Measurements from ENCODE around the gene ZDHHC1.

Gene ZDHHC1

DNA sequence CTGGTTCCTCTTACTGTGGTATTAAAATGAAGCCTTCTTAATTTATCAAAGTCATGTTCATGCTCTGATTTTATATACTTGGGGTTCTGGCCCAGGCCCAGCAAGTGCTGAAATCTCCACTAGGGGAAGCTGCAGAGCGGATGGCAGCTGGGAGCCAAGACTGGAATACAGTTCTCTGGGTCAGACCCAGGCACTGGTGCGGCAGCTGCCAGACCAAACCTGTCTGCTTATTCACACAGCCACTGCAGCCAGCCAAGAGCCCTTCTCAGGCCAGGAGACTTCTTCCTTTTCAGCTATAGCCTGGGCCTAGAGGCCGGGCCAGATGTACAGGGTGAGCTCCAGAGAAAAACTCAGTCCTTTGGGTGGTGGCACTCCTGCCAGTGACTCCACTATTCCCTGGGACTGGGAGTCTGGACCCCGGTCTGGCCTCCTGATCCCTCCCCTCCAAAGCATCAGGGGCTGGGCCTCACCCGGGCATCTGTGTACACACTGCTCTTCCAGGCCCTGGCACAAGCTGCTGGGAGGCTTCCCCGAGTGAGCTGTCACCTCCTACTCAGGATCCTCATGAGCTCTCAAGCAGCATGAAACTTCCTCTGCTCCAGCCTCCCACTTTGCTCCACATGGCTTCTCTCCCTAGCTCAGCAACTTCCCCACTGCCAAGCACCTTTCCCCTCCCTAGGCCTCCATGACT, 40.3 kb upstream of the ZDHHC1 start:
- Histone ChIP-seq H3K4me3 (ENCODE audit: low read length) (no peak overlapping the region), H3K27ac (ENCODE audit: low read length) (no peak overlapping the region), H2AFZ (ENCODE audit: low read depth, low read length) (no peak overlapping the region), H3K79me2 (ENCODE audit: low read length) (no peaks in the 10 kb centered on the region), H3K36me3 (replicated peaks; ENCODE audit: low read depth, low read length) (peaks cover 5% of the 10 kb centered on the region), H3K4me1 (ENCODE audit: low read length) (peaks cover 9% of the 10 kb centered on the region), H4K20me1 (ENCODE audit: insufficient read depth, low read length) (peaks cover 66% of the 10 kb centered on the region), H3K4me2 (ENCODE audit: low read length) (no peak overlapping the region), H3K9me3 (ENCODE audit: insufficient read depth, low read length) (no peaks in the 10 kb centered on the region), H3K27me3 (ENCODE audit: low read depth, low read length) (no peaks in the 10 kb centered on the region), H3K9ac (ENCODE audit: low read length) (no peak overlapping the region)
- no peak for TF ChIP-seq EZH2phosphoT487 (IDR thresholded peaks at IDR 0.05; ENCODE audit: low read depth)
- TF ChIP-seq, protein P1, sequence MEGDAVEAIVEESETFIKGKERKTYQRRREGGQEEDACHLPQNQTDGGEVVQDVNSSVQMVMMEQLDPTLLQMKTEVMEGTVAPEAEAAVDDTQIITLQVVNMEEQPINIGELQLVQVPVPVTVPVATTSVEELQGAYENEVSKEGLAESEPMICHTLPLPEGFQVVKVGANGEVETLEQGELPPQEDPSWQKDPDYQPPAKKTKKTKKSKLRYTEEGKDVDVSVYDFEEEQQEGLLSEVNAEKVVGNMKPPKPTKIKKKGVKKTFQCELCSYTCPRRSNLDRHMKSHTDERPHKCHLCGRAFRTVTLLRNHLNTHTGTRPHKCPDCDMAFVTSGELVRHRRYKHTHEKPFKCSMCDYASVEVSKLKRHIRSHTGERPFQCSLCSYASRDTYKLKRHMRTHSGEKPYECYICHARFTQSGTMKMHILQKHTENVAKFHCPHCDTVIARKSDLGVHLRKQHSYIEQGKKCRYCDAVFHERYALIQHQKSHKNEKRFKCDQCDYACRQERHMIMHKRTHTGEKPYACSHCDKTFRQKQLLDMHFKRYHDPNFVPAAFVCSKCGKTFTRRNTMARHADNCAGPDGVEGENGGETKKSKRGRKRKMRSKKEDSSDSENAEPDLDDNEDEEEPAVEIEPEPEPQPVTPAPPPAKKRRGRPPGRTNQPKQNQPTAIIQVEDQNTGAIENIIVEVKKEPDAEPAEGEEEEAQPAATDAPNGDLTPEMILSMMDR (IDR thresholded peaks at IDR 0.05; ENCODE audit: low read depth, low read length): peak; percentile 45

DNA sequence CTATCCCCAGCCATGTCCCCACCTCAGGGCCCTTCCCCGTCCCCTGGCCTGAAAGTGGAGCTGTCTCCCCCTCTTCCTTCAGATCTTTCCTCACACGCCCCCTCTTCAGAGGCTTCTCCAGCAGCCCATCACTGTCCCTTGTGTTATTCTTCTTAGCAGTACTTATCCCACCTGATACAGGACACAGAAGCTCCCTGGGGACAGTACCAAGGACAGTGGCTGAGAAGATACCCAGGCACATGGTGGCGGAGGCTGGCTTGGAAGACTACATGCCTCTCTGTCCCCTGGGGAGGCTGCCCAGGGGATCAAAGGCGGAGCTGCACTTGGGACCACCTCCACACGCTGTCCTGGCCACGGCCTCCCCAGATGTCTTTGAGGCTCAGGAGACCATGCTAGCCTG, 38.6 kb upstream of the ZDHHC1 start:
- no peak overlapping the region for H3K4me2 ChIP-seq (ENCODE audit: low read length)
- peaks cover 5% of the 10 kb centered on the region for H3K36me3 ChIP-seq (replicated peaks; ENCODE audit: low read depth, low read length)
- TF ChIP-seq EZH2phosphoT487 (IDR thresholded peaks at IDR 0.05; ENCODE audit: low read depth): no peak
- TF ChIP-seq, protein P1 (IDR thresholded peaks at IDR 0.05; ENCODE audit: low read depth, low read length): no peak
- peaks cover 9% of the 10 kb centered on the region for H3K4me1 ChIP-seq (ENCODE audit: low read length)
- H3K9ac ChIP-seq (ENCODE audit: low read length): no peak overlapping the region
- no peaks in the 10 kb centered on the region for H3K79me2 ChIP-seq (ENCODE audit: low read length)
- peaks cover 52% of the 10 kb centered on the region for H4K20me1 ChIP-seq (ENCODE audit: insufficient read depth, low read length)
- no peak overlapping the region for H3K4me3 ChIP-seq (ENCODE audit: low read length)
- no peaks in the 10 kb centered on the region for H3K27me3 ChIP-seq (ENCODE audit: low read depth, low read length)
- no peaks in the 10 kb centered on the region for H3K9me3 ChIP-seq (ENCODE audit: insufficient read depth, low read length)
- H2AFZ ChIP-seq (ENCODE audit: low read depth, low read length): no peak overlapping the region
- no peak overlapping the region for H3K27ac ChIP-seq (ENCODE audit: low read length)

DNA sequence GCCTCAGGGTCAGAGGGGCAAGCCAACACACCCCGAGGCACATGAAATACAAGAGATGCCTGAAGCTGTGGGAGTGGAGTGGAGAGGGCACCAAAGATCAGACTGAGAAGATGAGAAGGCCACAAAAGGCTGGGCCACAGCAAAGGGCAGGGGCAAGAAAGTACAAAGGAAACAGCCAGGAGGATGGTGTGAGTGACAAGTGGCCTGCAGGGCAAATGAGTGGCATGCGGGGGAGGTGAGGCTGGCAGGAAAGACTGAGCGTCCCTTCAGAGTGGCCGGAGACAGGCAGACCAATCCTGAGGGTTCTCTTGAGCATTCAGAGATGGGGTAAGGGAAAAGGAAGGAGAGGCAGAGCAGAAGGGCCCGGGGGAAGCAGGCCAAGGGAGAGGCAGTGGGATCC, 37.8 kb upstream of the ZDHHC1 start:
- no peak for TF ChIP-seq EZH2phosphoT487 (IDR thresholded peaks at IDR 0.05; ENCODE audit: low read depth)
- TF ChIP-seq, protein P1 (IDR thresholded peaks at IDR 0.05; ENCODE audit: low read depth, low read length): no peak
- H3K9ac ChIP-seq (ENCODE audit: low read length): no peak overlapping the region
- peaks cover 9% of the 10 kb centered on the region for H3K4me1 ChIP-seq (ENCODE audit: low read length)
- H3K27ac ChIP-seq (ENCODE audit: low read length): no peak overlapping the region
- H3K36me3 ChIP-seq (replicated peaks; ENCODE audit: low read depth, low read length): peaks cover 5% of the 10 kb centered on the region
- H3K4me2 ChIP-seq (ENCODE audit: low read length): no peak overlapping the region
- no peaks in the 10 kb centered on the region for H3K27me3 ChIP-seq (ENCODE audit: low read depth, low read length)
- H3K79me2 ChIP-seq (ENCODE audit: low read length): no peaks in the 10 kb centered on the region
- H3K4me3 ChIP-seq (ENCODE audit: low read length): no peak overlapping the region
- H3K9me3 ChIP-seq (ENCODE audit: insufficient read depth, low read length): no peaks in the 10 kb centered on the region
- no peak overlapping the region for H2AFZ ChIP-seq (ENCODE audit: low read depth, low read length)
- peaks cover 52% of the 10 kb centered on the region for H4K20me1 ChIP-seq (ENCODE audit: insufficient read depth, low read length)

DNA sequence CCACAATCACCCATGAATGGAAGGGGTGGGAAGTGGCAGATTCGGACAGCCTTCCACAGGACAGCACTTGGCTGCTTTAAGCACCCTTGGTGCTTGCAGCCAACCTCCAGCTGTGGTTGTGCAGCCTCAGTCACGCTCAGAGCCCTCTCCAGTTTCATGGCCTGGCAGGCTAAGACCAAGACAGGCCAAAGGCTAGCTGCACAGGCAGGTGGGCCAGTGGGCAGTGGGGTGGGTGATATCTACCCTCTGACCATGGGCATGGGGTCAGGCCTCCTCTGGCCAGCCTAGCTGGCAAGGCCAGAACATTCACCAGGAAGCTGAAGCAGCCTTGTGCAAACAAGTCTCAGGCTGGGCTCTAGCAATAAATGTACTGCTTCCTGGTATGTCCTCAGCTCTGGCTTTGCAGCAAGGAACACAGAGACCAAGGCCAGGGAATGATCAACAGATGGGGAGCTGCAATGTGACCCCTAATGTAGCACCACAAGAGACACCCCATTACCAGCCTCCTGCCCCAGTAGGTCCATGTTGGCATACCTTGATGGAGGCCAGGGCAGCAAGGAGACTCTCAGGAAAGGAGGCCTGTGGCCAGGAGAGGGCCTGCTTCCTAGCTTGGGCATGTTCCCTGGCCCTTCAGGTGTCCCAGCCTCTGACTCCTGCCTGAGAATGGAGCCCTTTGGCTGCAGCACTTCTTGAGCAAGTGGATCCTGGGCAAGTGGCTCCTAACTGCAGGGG, 35.6 kb upstream of the ZDHHC1 start:
- Histone ChIP-seq H3K27me3 (ENCODE audit: low read depth, low read length) (no peaks in the 10 kb centered on the region), H3K9ac (ENCODE audit: low read length) (no peak overlapping the region), H3K27ac (ENCODE audit: low read length) (no peak overlapping the region), H4K20me1 (ENCODE audit: insufficient read depth, low read length) (peaks cover 33% of the 10 kb centered on the region), H3K79me2 (ENCODE audit: low read length) (no peaks in the 10 kb centered on the region), H3K36me3 (replicated peaks; ENCODE audit: low read depth, low read length) (peaks cover 8% of the 10 kb centered on the region), H3K4me2 (ENCODE audit: low read length) (no peak overlapping the region), H2AFZ (ENCODE audit: low read depth, low read length) (no peak overlapping the region), H3K4me3 (ENCODE audit: low read length) (no peak overlapping the region), H3K4me1 (ENCODE audit: low read length) (peaks cover 9% of the 10 kb centered on the region), H3K9me3 (ENCODE audit: insufficient read depth, low read length) (no peaks in the 10 kb centered on the region)
- TF ChIP-seq EZH2phosphoT487 (IDR thresholded peaks at IDR 0.05; ENCODE audit: low read depth): no peak
- TF ChIP-seq, protein P1 (IDR thresholded peaks at IDR 0.05; ENCODE audit: low read depth, low read length): no peak

Data from OCI-LY3 (cell line).